Measurements from ENCODE around the gene LPP. TPM values are rescaled to one million over a fixed set of nuclear protein-coding genes. Genes with fewer than 3 reads are reported as not detected.

Gene LPP
- total and polyA plus RNA-seq, 2 of the 13 experiments (the other 11 are each of a cell fraction or from before 2014, with no cell fraction given), result 19.2 to 29.9 TPM

- TF ChIP-seq GLMP (CRISPR knock-in tag; IDR thresholded peaks at IDR 0.05; ENCODE audit: borderline replicate concordance) (no peak), ARID5B (CRISPR knock-in tag; IDR thresholded peaks at IDR 0.05) (peak; percentile 60), ARHGAP35 (CRISPR knock-in tag; IDR thresholded peaks at IDR 0.05; ENCODE audit: borderline replicate concordance) (no peak), SCMH1 (CRISPR knock-in tag; IDR thresholded peaks at IDR 0.05; ENCODE audit: borderline replicate concordance) (no peak), TOE1 (CRISPR knock-in tag; IDR thresholded peaks at IDR 0.05) (no peak), SMC3 (IDR thresholded peaks at IDR 0.05; ENCODE audit: low read length) (no peak), ZNF180 (CRISPR knock-in tag; IDR thresholded peaks at IDR 0.05; ENCODE audit: borderline replicate concordance, low read depth) (no peak), ZNF253 (CRISPR knock-in tag; IDR thresholded peaks at IDR 0.05; ENCODE audit: borderline replicate concordance) (no peak), SALL1 (CRISPR knock-in tag; IDR thresholded peaks at IDR 0.05) (peak; percentile 34; the same call in 1 of the 2 replicates), MIER3 (CRISPR knock-in tag; IDR thresholded peaks at IDR 0.05; ENCODE audit: borderline replicate concordance) (no peak), ZNF335 (CRISPR knock-in tag; IDR thresholded peaks at IDR 0.05) (peak; percentile 55; the same call in 1 of the 2 replicates), ZMYM4 (CRISPR knock-in tag; IDR thresholded peaks at IDR 0.05) (peak; percentile 71), NFKB2 (CRISPR knock-in tag; IDR thresholded peaks at IDR 0.05; ENCODE audit: borderline replicate concordance) (no peak), HOXA5 (CRISPR knock-in tag; IDR thresholded peaks at IDR 0.05) (no peak), POLR2AphosphoS2 (IDR thresholded peaks at IDR 0.05; ENCODE audit: low read depth, low read length) (no peak), MYPOP (CRISPR knock-in tag; IDR thresholded peaks at IDR 0.05) (no peak), ONECUT2 (CRISPR knock-in tag; IDR thresholded peaks at IDR 0.05) (no peak)
- TF ChIP-seq, protein P1, sequence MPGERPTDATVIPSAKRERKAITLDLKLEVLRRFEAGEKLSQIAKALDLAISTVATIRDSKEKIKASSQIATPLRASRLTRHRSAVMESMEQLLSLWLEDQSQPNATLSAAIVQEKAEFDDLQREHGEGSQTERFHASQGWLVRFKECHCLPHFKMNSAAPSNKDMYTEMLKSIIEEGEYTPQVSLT (CRISPR knock-in tag; IDR thresholded peaks at IDR 0.05; ENCODE audit: borderline replicate concordance, low read depth), result no peak
- TF ChIP-seq, protein P2, sequence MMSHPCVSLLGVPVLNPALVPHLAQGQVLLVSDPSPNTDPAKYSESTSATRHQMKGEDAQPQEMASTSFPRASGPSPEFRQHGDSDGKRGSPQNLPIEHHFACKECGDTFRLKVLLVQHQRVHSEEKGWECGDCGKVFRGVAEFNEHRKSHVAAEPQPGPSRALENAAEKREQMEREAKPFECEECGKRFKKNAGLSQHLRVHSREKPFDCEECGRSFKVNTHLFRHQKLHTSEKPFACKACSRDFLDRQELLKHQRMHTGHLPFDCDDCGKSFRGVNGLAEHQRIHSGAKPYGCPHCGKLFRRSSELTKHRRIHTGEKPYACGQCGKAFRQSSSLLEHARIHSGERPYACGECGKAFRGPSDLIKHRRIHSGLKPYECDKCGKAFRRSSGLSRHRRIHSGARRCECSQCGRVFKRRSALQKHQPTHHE (CRISPR knock-in tag; IDR thresholded peaks at IDR 0.05; ENCODE audit: borderline replicate concordance), result no peak
These were observed 493.3 kb downstream of the LPP start (continued) for GRCh38 chr3:188647237-188647636.
